ENCODE results near the gene CCDC107. TPM values are rescaled to one million over a fixed set of nuclear protein-coding genes. Genes with fewer than 3 reads are reported as not detected.

The CCDC107 gene
- total RNA-seq, 3 donors from 2014 or later (not counting 1 experiment from before 2014, with no cell fraction given) = 30.9 to 37.9 (median 36.8) TPM

DNA sequence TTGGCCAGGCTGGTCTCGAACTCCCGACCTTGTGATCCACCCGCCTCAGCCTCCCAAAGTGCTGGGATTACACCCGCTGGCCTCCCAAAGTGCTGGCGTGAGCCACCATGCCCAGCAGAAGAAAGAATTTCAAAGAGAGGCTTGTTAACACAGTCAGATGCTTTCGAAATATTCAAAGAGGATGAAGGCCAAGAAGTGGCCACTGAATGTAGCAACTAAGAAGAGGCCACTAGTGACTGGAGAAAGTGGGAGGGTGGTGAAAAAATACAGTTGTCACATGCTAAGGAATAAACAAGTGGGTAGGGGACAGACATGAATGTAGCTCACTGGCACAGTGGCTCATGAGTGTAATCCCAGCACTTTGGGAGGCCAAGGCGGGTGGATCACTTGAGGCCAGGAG, 44.6 kb downstream of the CCDC107 start:
- TF ChIP-seq, protein P1, sequence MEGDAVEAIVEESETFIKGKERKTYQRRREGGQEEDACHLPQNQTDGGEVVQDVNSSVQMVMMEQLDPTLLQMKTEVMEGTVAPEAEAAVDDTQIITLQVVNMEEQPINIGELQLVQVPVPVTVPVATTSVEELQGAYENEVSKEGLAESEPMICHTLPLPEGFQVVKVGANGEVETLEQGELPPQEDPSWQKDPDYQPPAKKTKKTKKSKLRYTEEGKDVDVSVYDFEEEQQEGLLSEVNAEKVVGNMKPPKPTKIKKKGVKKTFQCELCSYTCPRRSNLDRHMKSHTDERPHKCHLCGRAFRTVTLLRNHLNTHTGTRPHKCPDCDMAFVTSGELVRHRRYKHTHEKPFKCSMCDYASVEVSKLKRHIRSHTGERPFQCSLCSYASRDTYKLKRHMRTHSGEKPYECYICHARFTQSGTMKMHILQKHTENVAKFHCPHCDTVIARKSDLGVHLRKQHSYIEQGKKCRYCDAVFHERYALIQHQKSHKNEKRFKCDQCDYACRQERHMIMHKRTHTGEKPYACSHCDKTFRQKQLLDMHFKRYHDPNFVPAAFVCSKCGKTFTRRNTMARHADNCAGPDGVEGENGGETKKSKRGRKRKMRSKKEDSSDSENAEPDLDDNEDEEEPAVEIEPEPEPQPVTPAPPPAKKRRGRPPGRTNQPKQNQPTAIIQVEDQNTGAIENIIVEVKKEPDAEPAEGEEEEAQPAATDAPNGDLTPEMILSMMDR (IDR thresholded peaks at IDR 0.05) = no peak
- peaks cover 14% of the 10 kb centered on the region for H3K36me3 Mint-ChIP-seq
- Histone ChIP-seq H3K9me3 (ENCODE audit: control insufficient read depth, insufficient read depth, low read length) (no peaks in the 10 kb centered on the region), H3K27ac (ENCODE audit: low read length) (no peak overlapping the region), H3K36me3 (ENCODE audit: control insufficient read depth, insufficient read depth, low read length) (peaks cover 98% of the 10 kb centered on the region), H3K27me3 (ENCODE audit: control insufficient read depth, insufficient read depth, low read length) (no peaks in the 10 kb centered on the region), H3K4me3 (ENCODE audit: low read length) (no peak overlapping the region), H3K4me1 (ENCODE audit: control insufficient read depth, insufficient read depth, low read length) (no peaks in the 10 kb centered on the region)
- no peaks in the 10 kb centered on the region for H3K27me3 Mint-ChIP-seq (ENCODE audit: low read depth in 2 of 2)
- peak overlapping the region; percentile 36 to 65 for H3K27ac Mint-ChIP-seq
- DNase-seq (no peak), ATAC-seq (no peak)
- peaks cover 12 to 18% of the 10 kb centered on the region in 2 donors for H3K4me1 Mint-ChIP-seq
- intact Hi-C loops (cut with micrococcal nuclease) = no loop called here
- no peaks in the 10 kb centered on the region for H3K9me3 Mint-ChIP-seq
- 98% methylated on average over 7 of the region's 7 CpGs for WGBS (ENCODE audit: insufficient coverage)
- H3K4me3 Mint-ChIP-seq = no peak overlapping the region

DNA sequence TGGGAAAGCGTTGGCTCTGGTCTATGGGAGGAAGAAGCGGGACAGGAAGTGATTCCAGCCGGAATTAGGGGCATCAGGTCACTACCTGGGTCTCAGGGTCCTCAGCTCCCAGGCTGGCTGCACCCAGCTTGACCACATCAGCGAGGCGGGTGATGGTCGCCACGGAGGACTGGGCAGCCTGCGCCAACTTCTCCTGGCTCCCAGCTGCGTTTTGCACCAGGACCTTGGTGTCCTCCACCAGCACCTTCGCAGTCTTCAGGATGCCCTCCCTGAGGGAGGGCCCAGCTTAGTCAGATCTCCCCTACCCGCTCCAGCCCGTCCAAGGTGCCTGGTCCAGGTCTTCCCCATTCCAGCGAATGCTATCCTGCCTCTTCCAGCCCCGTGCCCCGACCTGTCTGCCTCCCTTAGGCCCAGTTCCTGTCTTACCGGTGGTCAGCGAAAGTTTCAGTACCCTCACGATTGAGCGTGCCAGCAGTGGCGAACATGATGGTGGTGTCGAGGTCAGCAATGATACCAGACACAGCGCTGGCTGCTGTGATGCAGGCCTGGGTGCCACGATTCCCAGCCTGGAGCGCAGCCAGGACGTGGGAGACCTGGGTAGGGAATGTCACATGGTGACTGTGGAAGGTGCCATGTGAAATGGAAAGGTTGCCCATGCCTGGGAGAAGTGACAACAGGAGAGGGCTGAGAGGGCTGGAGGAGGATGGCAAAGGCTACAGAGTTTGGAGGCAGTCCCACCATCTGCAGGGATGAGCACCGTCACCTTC, 46.0 kb downstream of the CCDC107 start:
- Mint-ChIP-seq H3K9me3 (no peaks in the 10 kb centered on the region), H3K27ac (no peak overlapping the region), H3K4me3 (no peak overlapping the region), H3K4me1 (peaks cover 13 to 20% of the 10 kb centered on the region in 2 donors), H3K36me3 (peaks cover 27% of the 10 kb centered on the region), H3K27me3 (ENCODE audit: low read depth in 2 of 2) (no peaks in the 10 kb centered on the region)
- whole genome bisulfite sequencing (ENCODE audit: insufficient coverage) = 97% methylated on average over 26 of the region's 26 CpGs
- no peaks in the 10 kb centered on the region for H3K27me3 ChIP-seq (ENCODE audit: control insufficient read depth, insufficient read depth, low read length)
- H3K36me3 ChIP-seq (ENCODE audit: control insufficient read depth, insufficient read depth, low read length) = peaks cover 97% of the 10 kb centered on the region
- TF ChIP-seq, protein P1 (IDR thresholded peaks at IDR 0.05) = no peak
- ATAC-seq (no peak), DNase-seq (no peak)
- H3K4me1 ChIP-seq (ENCODE audit: control insufficient read depth, insufficient read depth, low read length) = no peaks in the 10 kb centered on the region
- no peak overlapping the region for H3K4me3 ChIP-seq (ENCODE audit: low read length)
- no peaks in the 10 kb centered on the region for H3K9me3 ChIP-seq (ENCODE audit: control insufficient read depth, insufficient read depth, low read length)
- intact Hi-C loops (cut with micrococcal nuclease) = no loop called here
- H3K27ac ChIP-seq (ENCODE audit: low read length) = no peak overlapping the region

DNA sequence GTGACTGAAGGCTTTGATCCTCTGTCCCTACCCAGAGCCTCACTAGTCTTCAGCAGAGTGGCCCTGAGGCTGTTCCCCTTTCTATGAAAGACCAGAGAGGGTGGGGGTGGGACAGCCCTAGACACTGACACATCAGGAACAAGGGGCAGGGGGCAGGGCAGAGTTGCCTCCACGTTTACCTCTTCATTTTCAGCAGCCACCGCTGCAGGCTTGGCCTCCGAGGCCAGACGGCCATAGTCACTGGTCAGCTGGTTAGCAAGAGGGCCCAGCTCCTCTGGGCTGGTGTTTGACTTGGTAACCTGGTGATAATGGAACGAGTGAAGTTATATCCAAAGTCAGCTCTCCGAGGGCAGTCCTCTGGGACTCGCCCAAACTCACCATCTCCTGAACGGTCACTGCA, 47.3 kb downstream of the CCDC107 start:
- H3K27ac Mint-ChIP-seq = peak overlapping the region in 1 of 2 donors; percentile 78
- H3K27me3 Mint-ChIP-seq (ENCODE audit: low read depth in 2 of 2) = no peaks in the 10 kb centered on the region
- Histone ChIP-seq H3K36me3 (ENCODE audit: control insufficient read depth, insufficient read depth, low read length) (peaks cover 92% of the 10 kb centered on the region), H3K4me3 (ENCODE audit: low read length) (no peak overlapping the region), H3K9me3 (ENCODE audit: control insufficient read depth, insufficient read depth, low read length) (no peaks in the 10 kb centered on the region), H3K27ac (ENCODE audit: low read length) (no peak overlapping the region), H3K4me1 (ENCODE audit: control insufficient read depth, insufficient read depth, low read length) (no peaks in the 10 kb centered on the region), H3K27me3 (ENCODE audit: control insufficient read depth, insufficient read depth, low read length) (no peaks in the 10 kb centered on the region)
- H3K9me3 Mint-ChIP-seq = no peaks in the 10 kb centered on the region
- WGBS (ENCODE audit: insufficient coverage) = 91% methylated on average over 8 of the region's 8 CpGs
- ATAC-seq (no peak), DNase-seq (no peak)
- no peak overlapping the region for H3K4me3 Mint-ChIP-seq
- intact Hi-C loops (cut with micrococcal nuclease) = no loop called here
- TF ChIP-seq, protein P1 (IDR thresholded peaks at IDR 0.05) = no peak
- peaks cover 27% of the 10 kb centered on the region for H3K36me3 Mint-ChIP-seq
- peaks cover 13 to 20% of the 10 kb centered on the region in 2 donors for H3K4me1 Mint-ChIP-seq
